WI38 (cell line): ENCODE measurements around the gene OR11H7.

Source experiments
- H3K4me3 ChIP-seq: 2 replicates; pipeline ENCODE4 v1.5.1; 2011; ENCODE audit warnings: low read depth, mild to moderate bottlenecking, control low read depth, low read length
- CTCF ChIP-seq: IDR thresholded peaks from 2 replicates; pipeline ENCODE4 v1.5.1; 2012; ENCODE audit warnings: low read depth, mild to moderate bottlenecking, control low read depth, low read length

Gene OR11H7

GRCh38 chr14:20228681-20229080, at the start of gene OR11H7:
Gene OR11H7 (plus strand): TSS chr14:20228981.
- no peak for TF ChIP-seq CTCF

GRCh38 chr14:20179218-20179617, 49.6 kb upstream of the OR11H7 start:
- no peak overlapping the region for H3K4me3 ChIP-seq
- no peak for TF ChIP-seq CTCF

More at GRCh38 chr14:20228681-20229080, at the start of gene OR11H7:
- H3K4me3 ChIP-seq, result no peak within 1 kb of the TSS

GRCh38 chr14:20179880-20180279, 48.9 kb upstream of the OR11H7 start:
- no peak for TF ChIP-seq CTCF
- H3K4me3 ChIP-seq, result no peak overlapping the region

- H3K4me3 ChIP-seq, result no peak overlapping the region
- no peak for TF ChIP-seq CTCF
Observed at GRCh38 chr14:20180486-20180885, 48.3 kb upstream of the OR11H7 start.

GRCh38 chr14:20184181-20184580, 44.6 kb upstream of the OR11H7 start:
- H3K4me3 ChIP-seq, result no peak overlapping the region
- no peak for TF ChIP-seq CTCF

- H3K4me3 ChIP-seq, result no peak within 1 kb of the TSS
- no peak for TF ChIP-seq CTCF
Observed at GRCh38 chr14:20190596-20190995, 38.2 kb upstream of the OR11H7 start, which contains the start of gene OR11G2. Gene OR11G2 (plus strand): TSS chr14:20190896. CDS start chr14:20197438, 6,542 bp downstream.

- H3K4me3 ChIP-seq, result no peak overlapping the region
- no peak for TF ChIP-seq CTCF
Observed at GRCh38 chr14:20191396-20191795, 37.4 kb upstream of the OR11H7 start.
